GM12892 (cell line): ENCODE results near the gene CSTF3.

ENCODE experiments used
- POLR2A ChIP-seq: IDR thresholded peaks from 2 replicates; pipeline ENCODE4 v1.6.1; 2011; ENCODE audit warnings: low read depth, low read length, control low read depth
- POLR2AphosphoS5 ChIP-seq: IDR thresholded peaks from 2 replicates; pipeline ENCODE4 v1.6.1; 2011; ENCODE audit warnings: low read depth, low read length, control low read depth
- TAF1 ChIP-seq: IDR thresholded peaks from 2 replicates; pipeline ENCODE4 v1.6.1; 2011; ENCODE audit warnings: low read depth, mild to moderate bottlenecking, control low read depth, low read length, borderline replicate concordance

DNA sequence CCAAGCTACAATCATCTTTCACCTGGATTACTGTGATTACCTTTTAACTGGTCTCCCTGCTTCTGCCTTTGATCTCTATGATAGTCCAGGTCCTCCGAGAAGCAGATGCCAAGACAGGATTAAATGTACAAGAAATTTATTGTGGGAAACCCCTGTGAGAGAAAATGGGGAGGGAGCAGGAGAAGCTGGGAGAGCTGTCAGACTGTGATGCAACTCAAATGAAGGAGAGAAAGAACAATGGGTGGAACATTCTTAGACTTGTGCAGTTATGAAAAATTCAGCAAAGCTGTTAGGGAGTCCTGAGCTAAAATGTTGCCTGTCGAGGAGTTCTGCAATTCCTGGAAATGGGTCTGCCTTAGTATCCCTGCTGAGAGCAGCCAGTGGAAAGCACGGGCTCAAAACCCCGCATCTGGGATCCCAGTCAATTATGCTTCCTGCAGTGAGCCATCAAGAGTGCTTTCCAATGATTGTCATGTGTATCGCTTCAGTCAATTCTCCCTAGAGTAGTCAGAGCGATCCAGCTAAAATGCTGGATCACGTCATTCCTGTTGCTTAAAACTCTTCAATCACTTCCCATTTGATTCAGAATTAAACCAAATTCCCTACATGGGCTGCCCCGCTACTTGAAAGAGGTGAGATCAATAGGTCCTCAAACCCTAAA, 16.5 kb upstream of the CSTF3 start:
- TF ChIP-seq POLR2AphosphoS5 (no peak), POLR2A (no peak), TAF1 (no peak)
